Tibial nerve (tissue), 4 donors: ENCODE measurements around the gene THSD4. TPM values are rescaled to one million over a fixed set of nuclear protein-coding genes. Genes with fewer than 3 reads are reported as not detected.

Experiments used
- DNase-seq, 2 donors: peaks; one replicate each; pipeline ENCODE4 v3.0.0-alpha.2; 2019; ENCODE audit warnings: low spot score in 2 of 2
- H3K27ac ChIP-seq, 4 donors: fragments of 200-600 bp; sonication (generic) in 3 of 4; one replicate each; pipeline ENCODE4 v1.5.1; 2017 to 2019; ENCODE audit warnings: mild to moderate bottlenecking in 1 of 4
- H3K27me3 ChIP-seq, 2 donors: fragments of 200-600 bp; sonication (generic) in 1 of 2; one replicate each; pipeline versions ENCODE4 v1.5.1 to v1.6.0; 2017 to 2019
- H3K36me3 ChIP-seq, 3 donors: fragments of 200-600 bp; sonication (generic); one replicate each; pipeline ENCODE4 v1.5.1; 2018 to 2019
- H3K4me1 ChIP-seq, 4 donors: fragments of 200-600 bp; sonication (generic) in 3 of 4; one replicate each; pipeline ENCODE4 v1.5.1; 2017 to 2019
- H3K4me3 ChIP-seq, 4 donors: fragments of 200-600 bp; sonication (generic) in 3 of 4; one replicate each; pipeline ENCODE4 v1.5.1; 2017 to 2019; ENCODE audit warnings: mild to moderate bottlenecking in 1 of 4, moderate library complexity in 1 of 4
- H3K9me3 ChIP-seq, 4 donors: fragments of 200-600 bp; sonication (generic) in 3 of 4; one replicate each; pipeline ENCODE4 v1.5.1; 2017 to 2019
- CTCF ChIP-seq, 5 experiments: fragments of 200-600 bp in 3 of 5; fragments of 450-650 bp in 2 of 5; sonication (generic) in 3 of 5; IDR thresholded peaks; one replicate each; pipeline ENCODE4 v1.5.1; 2016 to 2019; ENCODE audit warnings: antibody characterized with exemption in 5 of 5, mild to moderate bottlenecking in 3 of 5, moderate library complexity in 2 of 5
- EP300 ChIP-seq, 2 donors: sonication (generic); formaldehyde crosslinking; IDR thresholded peaks; one replicate each; pipeline ENCODE4 v1.6.1; 2017; ENCODE audit warnings: antibody characterized with exemption in 2 of 2, mild to moderate bottlenecking in 1 of 2
- POLR2A ChIP-seq, 2 donors: fragments of 450-650 bp; IDR thresholded peaks; one replicate each; pipeline ENCODE4 v1.6.1; 2017; ENCODE audit warnings: antibody characterized with exemption in 2 of 2, mild to moderate bottlenecking in 2 of 2, moderate library complexity in 2 of 2
- WGBS, 2 donors: methylation state at CpG; one replicate each; pipeline ENCODE4 v1.1.5; 2018; 5-methylcytosine and 5-hydroxymethylcytosine counted together
- total RNA-seq, 4 donors: library from RNA; depleted of rRNA; stranded (reverse); fragments of >200 nt; gene quantifications; one replicate each; pipeline ENCODE4 v1.1.0, GENCODE V29; 2016

Gene THSD4
- total RNA-seq, 4 donors from 2014 or later, result 9.6 to 25.1 (median 21.2) TPM

GRCh38 chr15:71097890-71098289 lies 17.4 kb upstream of the THSD4 start:
- H3K4me3 ChIP-seq, result no peak overlapping the region
- H3K36me3 ChIP-seq, result no peaks in the 10 kb centered on the region
- DNase-seq, result no peak
- 75 to 88% methylated on average over 4 of the region's 4 CpGs for WGBS, 2 donors
- TF ChIP-seq CTCF (IDR thresholded peaks at IDR 0.05), result no peak
- no peak for TF ChIP-seq POLR2A (IDR thresholded peaks at IDR 0.05)
- no peak for TF ChIP-seq EP300 (IDR thresholded peaks at IDR 0.05)
- H3K9me3 ChIP-seq, result no peaks in the 10 kb centered on the region
- H3K4me1 ChIP-seq, result no peaks in the 10 kb centered on the region
- no peak overlapping the region for H3K27ac ChIP-seq
- no peaks in the 10 kb centered on the region for H3K27me3 ChIP-seq

- WGBS, 2 donors, result 87 to 97% methylated on average over 1 of the region's 1 CpG
- no peak for DNase-seq
- Histone ChIP-seq H3K36me3 (no peaks in the 10 kb centered on the region), H3K27me3 (no peaks in the 10 kb centered on the region), H3K27ac (no peak overlapping the region), H3K4me3 (no peak overlapping the region), H3K9me3 (no peaks in the 10 kb centered on the region), H3K4me1 (no peaks in the 10 kb centered on the region)
- TF ChIP-seq POLR2A (IDR thresholded peaks at IDR 0.05), result no peak
- no peak for TF ChIP-seq EP300 (IDR thresholded peaks at IDR 0.05)
- no peak for TF ChIP-seq CTCF (IDR thresholded peaks at IDR 0.05)
These were observed 16.4 kb upstream of the THSD4 start for GRCh38 chr15:71098920-71099319.

GRCh38 chr15:71103102-71103676 lies 12.1 kb upstream of the THSD4 start:
- DNase-seq, result no peak
- TF ChIP-seq EP300 (IDR thresholded peaks at IDR 0.05) (no peak), POLR2A (IDR thresholded peaks at IDR 0.05) (no peak), CTCF (IDR thresholded peaks at IDR 0.05) (no peak)
- 70 to 80% methylated on average over 2 of the region's 2 CpGs for WGBS, 2 donors
- no peak overlapping the region for H3K27ac ChIP-seq
- H3K4me3 ChIP-seq, result no peak overlapping the region
- no peaks in the 10 kb centered on the region for H3K9me3 ChIP-seq
- H3K36me3 ChIP-seq, result no peaks in the 10 kb centered on the region
- H3K27me3 ChIP-seq, result no peaks in the 10 kb centered on the region
- no peaks in the 10 kb centered on the region for H3K4me1 ChIP-seq

- no peak for DNase-seq
- no peaks in the 10 kb centered on the region for H3K36me3 ChIP-seq
- no peaks in the 10 kb centered on the region for H3K9me3 ChIP-seq
- H3K27ac ChIP-seq, result no peak overlapping the region
- no peaks in the 10 kb centered on the region for H3K4me1 ChIP-seq
- TF ChIP-seq EP300 (IDR thresholded peaks at IDR 0.05) (no peak), POLR2A (IDR thresholded peaks at IDR 0.05) (no peak), CTCF (IDR thresholded peaks at IDR 0.05) (no peak)
- H3K27me3 ChIP-seq, result no peaks in the 10 kb centered on the region
- 92% methylated on average over 7 of the region's 7 CpGs for WGBS, 2 donors
- no peak overlapping the region for H3K4me3 ChIP-seq
These were observed 10.6 kb upstream of the THSD4 start for GRCh38 chr15:71104636-71105035.

GRCh38 chr15:71105444-71105843 lies 9.8 kb upstream of the THSD4 start:
- no peak overlapping the region for H3K27ac ChIP-seq
- no peaks in the 10 kb centered on the region for H3K36me3 ChIP-seq
- no peaks in the 10 kb centered on the region for H3K9me3 ChIP-seq
- no peaks in the 10 kb centered on the region for H3K4me1 ChIP-seq
- WGBS, 2 donors, result 76 to 82% methylated on average over 2 of the region's 2 CpGs
- H3K27me3 ChIP-seq, result no peaks in the 10 kb centered on the region
- no peak overlapping the region for H3K4me3 ChIP-seq
- no peak for TF ChIP-seq CTCF (IDR thresholded peaks at IDR 0.05)
- no peak for TF ChIP-seq EP300 (IDR thresholded peaks at IDR 0.05)
- TF ChIP-seq POLR2A (IDR thresholded peaks at IDR 0.05), result no peak
- no peak for DNase-seq
